Measurements from ENCODE around the gene SSX5. TPM values are rescaled to one million over a fixed set of nuclear protein-coding genes. Genes with fewer than 3 reads are reported as not detected.
"Not testable (repeated sequence)": the region's sequence is repeated elsewhere in the genome, so short reads cannot be mapped to it uniquely, and the experiment has no call there.

The SSX5 gene, protein sequence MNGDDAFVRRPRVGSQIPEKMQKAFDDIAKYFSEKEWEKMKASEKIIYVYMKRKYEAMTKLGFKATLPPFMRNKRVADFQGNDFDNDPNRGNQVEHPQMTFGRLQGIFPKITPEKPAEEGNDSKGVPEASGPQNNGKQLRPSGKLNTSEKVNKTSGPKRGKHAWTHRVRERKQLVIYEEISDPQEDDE
- polyA plus RNA-seq (2013, experiment 1 of 2; ENCODE audit: insufficient read length): not detected
- polyA plus RNA-seq (2013, experiment 2 of 2; ENCODE audit: insufficient read length): not detected

DNA sequence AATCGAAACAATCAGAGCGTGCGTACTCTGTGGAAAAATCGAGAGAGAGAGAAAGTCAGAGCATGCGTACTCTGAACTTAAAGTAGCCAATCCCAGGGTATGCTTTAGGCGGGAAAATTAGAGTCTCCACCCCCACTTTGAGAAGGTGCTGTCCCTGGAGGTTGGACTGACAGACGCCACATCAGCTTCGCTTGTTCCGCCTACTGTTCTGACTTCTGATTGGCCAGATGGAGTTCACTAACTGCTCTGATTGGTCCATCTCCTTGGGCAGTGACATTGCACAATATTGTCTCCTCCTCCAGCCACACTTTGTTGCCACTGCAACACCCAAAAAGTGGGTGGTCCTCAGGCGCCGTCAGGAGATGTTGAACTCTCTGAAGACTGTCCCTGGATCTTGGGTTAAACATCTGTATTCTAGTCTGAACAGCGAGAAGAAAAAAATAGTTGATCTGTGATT, at the start of gene SSX5:
Gene SSX5 (minus strand): TSS at position 51 of the 457 bp plus-strand sequence. CDS start 1,437 bp downstream, outside the sequence.
- no peak for DNase-seq

DNA sequence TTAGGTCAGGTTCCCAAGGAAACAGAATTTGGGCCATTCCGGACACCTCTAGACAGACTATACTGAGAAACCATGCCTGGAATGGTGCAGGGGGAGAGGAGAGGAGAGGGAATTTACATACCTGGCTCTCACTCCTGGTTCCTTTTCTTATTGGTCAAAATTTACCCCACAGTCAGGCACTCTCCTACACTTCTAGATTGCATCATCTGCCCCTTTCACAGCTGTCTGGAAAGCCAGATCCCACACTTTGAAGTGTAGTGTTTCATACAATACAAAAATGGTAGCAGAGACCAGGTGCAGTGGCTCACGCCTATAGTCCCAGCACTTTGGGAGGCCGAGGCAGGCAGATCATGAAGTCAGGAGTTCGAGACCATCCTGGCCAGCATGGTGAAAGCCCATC, 27.6 kb upstream of the SSX5 start:
- DNase-seq: not testable (repeated sequence)

DNA sequence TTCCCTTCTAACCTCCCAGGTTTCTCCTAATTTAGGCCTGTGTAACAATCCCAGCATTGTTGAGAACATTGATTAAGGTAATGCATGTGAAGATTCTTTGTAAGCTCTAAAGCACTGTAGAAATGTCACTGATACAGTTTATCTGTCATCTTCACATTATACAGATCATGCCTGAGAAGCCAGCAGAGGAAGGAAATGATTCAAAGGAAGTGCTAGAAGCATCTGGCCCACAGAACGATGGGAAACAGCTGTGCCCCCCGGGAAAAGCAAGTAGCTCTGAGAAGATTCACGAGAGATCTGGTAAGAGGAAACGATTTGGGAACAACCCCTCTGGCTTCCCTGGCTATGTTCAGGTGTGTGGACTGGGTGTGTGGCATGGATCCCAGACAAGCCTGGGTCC, 17.7 kb upstream of the SSX5 start:
- not testable (repeated sequence) for DNase-seq

DNA sequence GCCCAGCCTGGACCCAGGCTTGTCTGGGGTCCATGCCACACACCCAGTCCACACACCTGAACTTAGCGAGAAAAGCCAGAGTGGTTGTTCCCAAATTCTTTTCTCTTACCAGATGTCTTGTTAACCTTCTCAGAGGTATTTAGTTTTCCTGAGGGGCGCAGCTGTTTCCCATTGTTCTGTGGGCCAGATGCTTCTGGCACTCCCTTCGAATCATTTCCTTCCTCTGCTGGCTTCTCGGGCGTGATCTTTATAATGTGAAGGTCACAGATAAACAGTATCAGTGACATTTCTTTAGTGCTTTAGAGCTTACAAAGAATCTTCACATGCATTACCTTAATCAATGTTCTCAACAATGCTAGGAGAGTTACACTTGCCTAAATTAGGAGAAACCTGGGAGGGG, 6.6 kb downstream of the SSX5 start:
- DNase-seq: not testable (repeated sequence)

DNA sequence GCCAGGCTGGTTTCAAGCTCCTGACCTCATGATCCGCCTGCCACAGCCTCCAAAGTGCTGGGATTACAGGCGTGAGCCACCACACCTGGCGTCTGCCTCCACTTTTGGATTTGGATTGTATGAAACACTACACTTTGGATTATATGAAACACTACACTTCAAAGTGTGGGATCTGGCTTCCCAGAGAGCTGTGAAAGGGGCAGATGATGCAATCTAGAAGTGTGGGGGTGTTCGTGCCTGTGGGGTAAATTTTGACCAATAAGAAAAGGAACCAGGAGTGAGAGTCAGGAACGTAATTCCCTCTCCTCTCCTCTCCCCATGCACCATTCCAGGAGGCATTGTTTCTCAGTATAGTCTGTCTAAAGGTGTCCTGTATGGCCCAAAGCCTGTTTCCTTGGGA, 14.7 kb downstream of the SSX5 start:
- DNase-seq: not testable (repeated sequence)

DNA sequence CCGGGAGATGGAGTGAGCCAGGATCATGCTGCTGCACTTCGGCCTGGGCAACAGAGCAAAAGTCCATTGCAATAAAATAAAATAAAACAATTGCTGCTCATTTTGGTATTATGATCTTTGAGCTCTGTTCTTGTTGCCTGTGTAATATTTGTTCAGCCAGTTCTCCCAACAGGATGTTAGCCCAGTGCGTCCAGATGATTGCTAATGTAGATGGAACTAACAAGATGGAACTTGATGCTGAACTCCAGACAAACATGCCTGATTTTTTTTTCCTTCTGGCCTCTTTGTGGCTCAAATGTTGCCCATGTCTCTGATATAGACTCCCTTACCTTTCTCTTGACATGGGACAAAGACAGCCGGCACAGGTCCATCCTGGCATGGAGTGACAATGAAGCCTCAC, 15.8 kb downstream of the SSX5 start:
- no peak for DNase-seq

DNA sequence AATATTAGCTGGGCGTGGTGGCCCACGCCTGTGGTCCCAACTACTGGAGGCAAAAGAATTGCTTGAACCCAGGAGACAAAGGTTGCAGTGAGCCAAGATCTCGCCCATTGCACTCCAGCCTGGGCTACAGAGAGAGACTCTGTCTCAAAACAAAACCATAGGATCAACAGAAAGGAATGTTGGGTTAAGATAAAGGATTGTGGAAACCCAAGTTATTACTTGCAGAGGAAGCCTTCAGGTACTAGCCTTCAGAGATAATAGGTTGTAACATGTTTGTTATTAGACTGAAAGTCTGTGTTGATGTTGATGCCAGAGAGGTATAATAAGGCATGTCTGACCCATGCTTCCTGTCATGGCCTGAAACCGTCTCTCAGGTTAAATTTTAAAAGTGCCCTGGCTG, 16.9 kb downstream of the SSX5 start:
- no peak for DNase-seq

DNA sequence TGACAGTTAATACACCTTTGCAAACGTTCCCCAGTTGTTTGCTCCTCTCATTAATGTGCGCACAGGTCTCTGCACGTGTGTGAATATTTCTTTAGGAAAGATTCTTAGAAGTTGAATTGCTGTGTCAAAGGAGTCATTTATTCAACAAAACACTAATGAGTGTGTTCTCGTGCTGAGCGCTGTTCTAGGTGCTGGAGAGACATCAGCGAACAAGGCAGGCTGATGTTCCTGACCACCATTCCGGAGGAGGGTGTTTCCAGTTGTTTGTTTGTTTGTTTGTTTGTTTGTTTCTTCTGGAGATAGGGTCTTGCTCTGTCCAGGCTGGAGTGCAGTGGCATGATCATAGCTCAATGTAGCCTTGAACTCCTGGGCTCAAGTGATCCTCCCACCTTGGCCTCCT, 30.3 kb downstream of the SSX5 start:
- not testable (repeated sequence) for DNase-seq

DNA sequence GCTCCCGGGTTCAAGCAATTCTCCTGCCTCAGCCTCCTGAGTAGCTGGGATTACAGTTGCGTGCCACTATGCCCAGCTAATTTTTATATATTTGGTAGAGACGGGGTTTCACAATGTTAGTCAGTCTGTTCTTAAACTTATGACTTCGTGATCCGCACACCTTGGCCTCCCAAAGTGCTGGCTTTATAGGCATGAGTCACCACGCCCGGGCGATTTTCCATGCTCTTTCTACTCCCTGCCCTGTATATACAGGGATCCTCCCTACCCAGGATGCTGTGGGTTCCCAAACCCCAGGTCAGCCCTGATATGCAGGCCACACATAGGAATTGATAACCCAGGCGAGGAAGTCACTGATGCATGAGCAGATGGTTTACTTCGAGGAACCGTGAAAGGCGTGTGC, 31.4 kb downstream of the SSX5 start:
- no peak for DNase-seq

DNA sequence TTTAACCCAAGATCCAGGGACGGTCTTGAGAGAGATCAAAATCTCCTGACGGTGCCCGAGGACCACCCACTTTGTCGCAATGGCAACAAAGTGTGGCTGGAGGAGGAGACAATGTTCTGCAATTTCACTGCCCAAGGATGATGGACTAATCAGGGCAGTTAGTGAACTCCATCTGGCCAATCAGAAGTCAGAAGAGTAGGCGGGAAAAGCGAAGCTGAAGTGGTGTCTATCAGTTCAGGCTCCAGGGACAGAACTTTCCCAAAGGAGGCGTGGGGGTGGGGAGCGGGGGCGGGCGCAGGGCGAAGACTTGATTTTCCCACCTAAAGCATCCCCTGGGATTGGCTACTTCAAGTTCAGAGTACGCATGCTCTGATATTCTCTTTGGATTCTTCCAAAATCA, 40.6 kb downstream of the SSX5 start:
- no peak for DNase-seq

DNA sequence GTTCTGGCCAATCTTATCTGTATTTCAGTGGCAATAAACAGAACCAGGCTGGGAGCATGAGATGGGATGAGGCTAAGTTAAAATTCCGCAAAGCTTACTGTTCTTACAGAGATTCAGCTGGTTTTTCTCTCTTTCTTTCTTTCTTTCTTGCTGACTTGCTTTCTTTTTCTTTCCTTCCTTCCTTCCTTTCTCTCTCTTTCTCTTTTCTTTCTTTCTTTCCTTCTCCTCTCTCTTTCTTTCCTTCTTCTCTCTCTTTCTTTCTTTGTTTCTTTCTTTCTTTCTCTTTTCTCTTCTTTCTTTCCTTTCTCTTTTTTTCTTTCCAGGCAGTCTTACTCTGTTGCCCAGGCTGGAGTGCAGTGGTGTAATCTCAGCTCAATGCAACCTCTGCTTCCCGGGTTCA, 41.8 kb downstream of the SSX5 start:
- DNase-seq: no peak

DNA sequence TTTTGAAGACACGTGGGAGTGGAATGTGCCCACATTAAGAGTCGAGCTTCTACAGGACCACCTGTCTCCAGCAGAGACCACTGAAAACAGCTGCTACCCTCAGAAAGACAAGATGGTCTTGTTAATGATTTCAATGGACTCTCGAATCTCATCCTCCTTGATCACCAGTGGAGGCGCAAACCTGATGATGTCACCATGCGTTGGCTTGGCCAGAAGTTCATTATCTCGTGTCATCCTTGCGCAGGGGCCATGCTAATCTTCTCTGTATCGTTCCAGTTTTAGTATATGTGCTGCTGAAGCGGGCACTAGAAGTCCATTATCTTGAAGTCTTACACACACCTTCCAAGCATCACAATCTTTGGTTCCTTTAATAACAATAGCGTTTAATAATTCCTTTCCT, 42.8 kb downstream of the SSX5 start:
- DNase-seq: no peak

DNA sequence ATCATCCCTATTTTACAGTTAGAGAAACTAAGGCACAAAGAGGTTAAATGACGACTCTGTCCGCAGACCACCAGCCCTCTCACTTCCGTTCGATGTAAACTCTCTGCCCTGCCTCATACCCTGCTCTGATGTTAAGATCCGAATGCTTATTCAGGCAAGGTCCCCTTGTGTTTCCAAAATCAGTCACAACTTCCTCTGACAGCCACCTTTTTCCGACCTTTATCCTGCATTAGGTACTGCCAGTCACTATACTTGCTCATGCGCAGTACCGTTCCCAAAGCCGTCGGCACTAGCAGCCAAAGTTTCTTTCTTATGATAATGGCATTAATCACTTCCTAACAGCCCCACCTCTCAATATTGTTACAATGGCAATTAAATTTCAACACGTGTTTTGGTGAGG, 53.9 kb downstream of the SSX5 start:
- not testable (repeated sequence) for DNase-seq

DNA sequence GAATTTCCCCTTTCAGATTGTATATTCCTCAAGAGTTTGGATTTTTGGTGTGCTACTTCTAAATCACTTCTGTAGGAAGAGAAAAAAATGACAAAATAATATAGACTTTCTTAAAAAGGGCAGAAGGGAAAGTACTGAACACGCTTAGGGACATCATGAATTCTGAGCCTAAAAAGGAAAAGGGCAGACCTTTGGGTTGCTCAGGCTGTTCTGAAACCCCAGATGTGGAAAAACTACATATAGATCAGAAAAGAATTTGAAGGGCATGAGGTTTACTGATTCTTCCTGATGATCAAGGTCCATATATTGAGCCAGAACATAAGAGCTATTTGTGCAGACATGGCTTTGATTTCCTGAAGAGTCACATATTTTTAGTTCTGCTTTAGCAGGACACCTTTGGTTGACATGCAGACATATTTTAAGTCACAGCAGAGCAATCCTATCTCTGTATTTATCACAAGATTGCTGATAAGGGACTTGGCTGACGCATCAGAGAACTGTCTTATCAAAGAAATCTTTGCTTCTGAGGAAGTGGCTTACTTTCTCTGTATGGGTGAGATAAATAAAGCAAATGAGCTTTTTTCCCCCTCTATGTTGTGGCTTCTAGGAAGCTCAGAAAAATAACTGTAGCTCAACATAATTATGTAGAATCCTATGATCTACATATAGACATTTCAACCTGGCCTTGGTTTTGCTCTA, 54.6 kb downstream of the SSX5 start:
- not testable (repeated sequence) for DNase-seq

DNA sequence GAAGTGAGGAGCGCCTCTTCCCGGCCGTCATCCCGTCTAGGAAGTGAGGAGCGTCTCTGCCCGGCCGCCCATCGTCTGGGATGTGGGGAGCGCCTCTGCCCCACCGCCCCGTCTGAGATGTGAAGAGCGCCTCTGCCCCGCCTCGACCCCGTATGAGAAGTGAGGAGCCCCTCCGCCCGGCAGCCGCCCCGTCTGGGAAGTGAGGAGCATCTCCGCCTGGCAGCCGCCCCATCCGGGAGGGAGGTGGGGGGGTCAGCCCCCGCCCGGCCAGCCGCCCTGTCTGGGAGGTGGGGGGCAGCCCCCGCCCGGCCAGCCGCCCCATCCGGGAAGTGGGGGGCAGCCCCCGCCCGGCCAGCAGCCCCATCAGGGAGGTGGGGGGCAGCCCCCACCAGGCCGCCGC, 57.5 kb downstream of the SSX5 start:
- not testable (repeated sequence) for DNase-seq

All from fibroblast of skin of back (primary cell).